Measurements from ENCODE around the gene PCDHGA1.
"Not testable (repeated sequence)": the region's sequence is repeated elsewhere in the genome, so short reads cannot be mapped to it uniquely, and the experiment has no call there.

The PCDHGA1 gene

DNA sequence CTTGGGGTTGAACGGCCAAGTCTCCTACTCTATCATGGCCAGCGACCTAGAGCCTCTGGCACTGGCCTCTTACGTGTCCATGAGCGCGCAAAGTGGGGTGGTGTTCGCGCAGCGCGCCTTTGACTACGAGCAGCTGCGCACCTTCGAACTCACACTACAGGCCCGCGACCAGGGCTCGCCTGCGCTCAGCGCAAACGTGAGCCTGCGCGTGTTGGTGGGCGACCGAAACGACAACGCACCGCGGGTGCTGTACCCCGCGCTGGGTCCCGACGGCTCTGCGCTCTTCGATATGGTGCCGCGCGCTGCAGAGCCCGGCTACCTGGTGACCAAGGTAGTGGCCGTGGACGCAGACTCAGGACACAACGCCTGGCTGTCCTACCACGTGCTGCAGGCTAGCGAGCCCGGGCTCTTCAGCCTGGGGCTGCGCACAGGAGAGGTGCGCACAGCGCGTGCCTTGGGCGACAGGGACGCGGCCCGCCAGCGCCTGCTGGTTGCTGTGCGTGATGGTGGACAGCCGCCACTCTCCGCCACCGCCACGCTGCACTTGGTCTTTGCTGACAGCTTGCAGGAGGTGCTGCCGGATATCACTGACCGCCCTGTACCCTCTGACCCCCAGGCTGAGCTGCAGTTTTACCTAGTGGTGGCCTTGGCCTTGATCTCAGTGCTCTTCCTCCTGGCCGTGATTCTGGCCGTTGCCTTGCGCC lies 69.4 kb downstream of the PCDHGA1 start:
- Histone ChIP-seq H3K36me3 (ENCODE audit: control insufficient read depth, insufficient read depth, low read length) (peaks cover 3% of the 10 kb centered on the region), H3K4me3 (ENCODE audit: low read depth, low read length) (no peak overlapping the region), H3K9me3 (ENCODE audit: control insufficient read depth, insufficient read depth, low read depth, low read length) (peaks cover 65% of the 10 kb centered on the region), H3K27me3 (ENCODE audit: control insufficient read depth, insufficient read depth, low read length) (no peaks in the 10 kb centered on the region), H3K27ac (ENCODE audit: low read depth, low read length) (no peak overlapping the region), H3K9ac (ENCODE audit: low read length) (no peak overlapping the region), H3K4me1 (ENCODE audit: control insufficient read depth, insufficient read depth, low read length) (no peaks in the 10 kb centered on the region)

DNA sequence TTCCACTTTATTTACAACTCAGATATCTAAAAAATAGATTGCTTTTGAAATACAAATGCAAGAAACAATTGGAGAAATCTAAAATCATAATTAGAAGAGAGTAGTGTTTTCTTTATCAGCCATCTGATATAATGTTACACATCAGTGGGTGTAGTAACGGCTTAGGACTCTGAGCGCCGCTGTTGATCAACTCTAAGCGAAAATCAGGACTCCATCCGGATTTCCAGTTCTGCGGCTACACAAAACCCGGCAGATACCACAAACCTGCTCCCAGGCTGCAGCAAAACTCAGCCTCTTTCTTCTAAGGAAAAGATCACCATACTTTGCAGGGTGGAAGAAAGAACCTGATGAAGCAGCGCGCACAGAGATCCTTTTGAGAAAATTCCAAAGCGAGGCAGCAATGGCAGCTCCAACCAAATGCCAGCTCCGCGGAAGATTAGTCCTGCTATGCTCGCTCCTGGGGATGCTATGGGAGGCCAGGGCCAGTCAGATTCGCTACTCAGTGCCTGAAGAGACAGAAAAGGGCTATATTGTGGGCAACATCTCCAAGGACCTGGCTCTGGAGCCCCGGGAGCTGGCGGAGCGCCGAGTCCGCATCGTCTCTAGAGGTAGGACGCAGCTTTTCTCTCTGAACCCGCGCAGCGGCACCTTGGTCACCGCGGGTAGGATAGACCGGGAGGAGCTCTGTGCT lies 72.4 kb downstream of the PCDHGA1 start, which contains the start of gene PCDHGA9:
TSS of gene PCDHGA9 (plus strand) at position 226 of the 691 bp plus-strand sequence. CDS start at position 401, 175 bp downstream.
- no peak within 1 kb of the TSS for H3K9ac ChIP-seq (ENCODE audit: low read length)
- peaks cover 3% of the 10 kb centered on the region for H3K36me3 ChIP-seq (ENCODE audit: control insufficient read depth, insufficient read depth, low read length)
- H3K27ac ChIP-seq (ENCODE audit: low read depth, low read length): no peak within 1 kb of the TSS
- H3K4me3 ChIP-seq (ENCODE audit: low read depth, low read length): no peak within 1 kb of the TSS
- peaks cover 51% of the 10 kb centered on the region for H3K9me3 ChIP-seq (ENCODE audit: control insufficient read depth, insufficient read depth, low read depth, low read length)
- no peaks in the 10 kb centered on the region for H3K27me3 ChIP-seq (ENCODE audit: control insufficient read depth, insufficient read depth, low read length)
- H3K4me1 ChIP-seq (ENCODE audit: control insufficient read depth, insufficient read depth, low read length): no peaks in the 10 kb centered on the region

DNA sequence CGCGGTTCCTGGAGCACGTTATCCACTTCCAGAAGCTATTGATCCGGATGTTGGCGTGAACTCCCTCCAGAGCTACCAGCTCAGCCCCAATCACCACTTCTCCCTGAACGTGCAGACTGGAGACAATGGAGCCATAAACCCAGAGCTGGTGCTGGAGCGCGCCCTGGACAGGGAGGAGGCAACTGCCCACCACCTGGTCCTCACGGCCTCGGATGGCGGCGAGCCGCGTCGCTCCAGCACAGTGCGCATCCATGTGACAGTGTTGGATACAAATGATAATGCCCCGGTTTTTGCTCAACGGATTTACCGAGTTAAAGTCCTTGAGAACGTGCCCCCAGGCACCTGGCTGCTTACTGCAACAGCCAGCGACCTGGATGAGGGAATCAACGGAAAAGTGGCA lies 73.1 kb downstream of the PCDHGA1 start:
- peaks cover 3% of the 10 kb centered on the region for H3K27me3 ChIP-seq (ENCODE audit: control insufficient read depth, insufficient read depth, low read length)
- H3K27ac ChIP-seq (ENCODE audit: low read depth, low read length): no peak overlapping the region
- H3K9me3 ChIP-seq (ENCODE audit: control insufficient read depth, insufficient read depth, low read depth, low read length): peaks cover 48% of the 10 kb centered on the region
- H3K9ac ChIP-seq (ENCODE audit: low read length): no peak overlapping the region
- no peaks in the 10 kb centered on the region for H3K4me1 ChIP-seq (ENCODE audit: control insufficient read depth, insufficient read depth, low read length)
- peaks cover 3% of the 10 kb centered on the region for H3K36me3 ChIP-seq (ENCODE audit: control insufficient read depth, insufficient read depth, low read length)
- H3K4me3 ChIP-seq (ENCODE audit: low read depth, low read length): no peak overlapping the region

DNA sequence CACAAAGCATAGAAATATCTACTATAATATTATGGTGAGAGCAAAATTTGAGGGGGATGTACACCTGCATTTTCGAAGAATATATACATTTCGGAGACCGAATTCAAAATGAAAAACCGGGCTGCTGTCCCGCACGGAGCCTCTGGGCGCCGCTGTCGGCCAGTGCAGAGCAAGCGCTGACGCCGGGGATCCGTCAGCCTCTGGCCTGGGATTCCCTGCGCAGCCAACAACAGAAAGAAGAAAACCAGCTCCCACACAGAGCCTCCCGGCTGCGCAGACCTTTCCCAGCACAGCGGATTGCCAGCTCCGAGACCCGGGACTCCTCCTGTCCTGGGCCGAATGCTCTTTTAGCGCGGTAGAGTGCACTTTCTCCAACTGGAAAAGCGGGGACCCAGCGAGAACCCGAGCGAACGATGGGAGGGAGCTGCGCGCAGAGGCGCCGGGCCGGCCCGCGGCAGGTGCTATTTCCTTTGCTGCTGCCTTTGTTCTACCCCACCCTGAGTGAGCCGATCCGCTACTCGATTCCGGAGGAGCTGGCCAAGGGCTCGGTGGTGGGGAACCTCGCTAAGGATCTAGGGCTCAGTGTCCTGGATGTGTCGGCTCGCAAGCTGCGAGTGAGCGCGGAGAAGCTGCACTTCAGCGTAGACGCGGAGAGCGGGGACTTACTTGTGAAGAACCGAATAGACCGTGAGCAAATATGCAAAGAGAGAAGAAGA lies 77.6 kb downstream of the PCDHGA1 start, which contains the start of gene PCDHGB6:
TSS of gene PCDHGB6 (plus strand) at position 232 of the 716 bp plus-strand sequence. CDS start at position 414, 182 bp downstream.
- H3K9ac ChIP-seq (ENCODE audit: low read length): peak within 1 kb of the TSS; percentile 10
- peaks cover 26% of the 10 kb centered on the region for H3K9me3 ChIP-seq (ENCODE audit: control insufficient read depth, insufficient read depth, low read depth, low read length)
- H3K27me3 ChIP-seq (ENCODE audit: control insufficient read depth, insufficient read depth, low read length): peaks cover 17% of the 10 kb centered on the region
- not testable (repeated sequence) for H3K4me1 ChIP-seq (ENCODE audit: control insufficient read depth, insufficient read depth, low read length); H3K27ac ChIP-seq (ENCODE audit: low read depth, low read length); H3K36me3 ChIP-seq (ENCODE audit: control insufficient read depth, insufficient read depth, low read length)
- H3K4me3 ChIP-seq (ENCODE audit: low read depth, low read length): peak within 1 kb of the TSS; percentile 85

DNA sequence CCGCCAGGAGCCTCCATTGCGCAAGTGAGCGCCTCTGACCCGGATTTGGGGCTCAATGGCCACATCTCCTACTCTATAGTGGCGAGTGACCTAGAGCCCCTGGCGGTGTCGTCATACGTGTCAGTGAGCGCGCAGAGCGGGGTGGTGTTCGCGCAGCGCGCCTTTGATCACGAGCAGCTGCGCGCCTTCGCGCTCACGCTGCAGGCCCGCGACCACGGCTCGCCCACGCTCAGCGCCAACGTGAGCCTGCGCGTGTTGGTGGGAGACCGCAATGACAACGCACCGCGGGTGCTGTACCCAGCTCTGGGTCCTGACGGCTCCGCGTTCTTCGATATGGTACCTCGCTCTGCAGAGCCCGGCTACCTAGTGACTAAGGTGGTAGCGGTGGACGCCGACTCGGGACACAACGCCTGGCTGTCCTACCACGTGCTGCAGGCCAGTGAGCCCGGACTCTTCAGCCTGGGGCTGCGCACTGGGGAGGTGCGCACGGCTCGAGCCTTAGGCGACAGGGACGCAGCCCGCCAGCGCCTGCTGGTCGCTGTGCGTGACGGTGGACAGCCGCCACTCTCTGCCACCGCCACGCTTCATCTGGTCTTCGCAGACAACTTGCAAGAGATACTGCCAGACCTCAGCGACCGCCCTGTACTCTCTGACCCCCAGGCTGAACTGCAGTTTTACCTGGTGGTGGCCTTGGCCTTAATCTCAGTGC lies 79.4 kb downstream of the PCDHGA1 start:
- H3K36me3 ChIP-seq (ENCODE audit: control insufficient read depth, insufficient read depth, low read length): no peaks in the 10 kb centered on the region
- H3K27me3 ChIP-seq (ENCODE audit: control insufficient read depth, insufficient read depth, low read length): peaks cover 17% of the 10 kb centered on the region
- no peak overlapping the region for H3K27ac ChIP-seq (ENCODE audit: low read depth, low read length)
- peaks cover 24% of the 10 kb centered on the region for H3K9me3 ChIP-seq (ENCODE audit: control insufficient read depth, insufficient read depth, low read depth, low read length)
- no peak overlapping the region for H3K9ac ChIP-seq (ENCODE audit: low read length)
- no peak overlapping the region for H3K4me3 ChIP-seq (ENCODE audit: low read depth, low read length)
- no peaks in the 10 kb centered on the region for H3K4me1 ChIP-seq (ENCODE audit: control insufficient read depth, insufficient read depth, low read length)

DNA sequence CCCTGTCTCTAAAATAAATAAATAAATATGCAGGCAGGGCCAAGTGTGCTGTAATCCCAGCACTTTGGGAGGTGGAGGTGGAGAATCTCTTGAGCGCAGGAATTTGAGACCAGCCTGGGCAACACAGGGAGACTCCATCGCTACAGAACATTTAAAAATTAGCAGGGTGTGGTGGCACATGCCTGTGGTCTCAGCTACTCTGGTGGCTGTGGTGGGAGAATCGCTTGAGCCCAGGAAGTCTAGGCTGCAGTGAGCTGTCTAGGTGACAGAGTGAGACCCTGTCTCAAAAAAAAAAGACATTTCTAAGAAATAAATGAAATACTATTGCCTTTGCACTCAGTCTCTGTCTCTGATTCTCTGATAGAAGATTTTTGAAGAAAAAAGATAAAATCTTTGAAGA lies 81.3 kb downstream of the PCDHGA1 start:
- Histone ChIP-seq H3K9ac (ENCODE audit: low read length) (no peak overlapping the region), H3K4me1 (ENCODE audit: control insufficient read depth, insufficient read depth, low read length) (no peaks in the 10 kb centered on the region), H3K27ac (ENCODE audit: low read depth, low read length) (no peak overlapping the region), H3K4me3 (ENCODE audit: low read depth, low read length) (no peak overlapping the region), H3K27me3 (ENCODE audit: control insufficient read depth, insufficient read depth, low read length) (peaks cover 17% of the 10 kb centered on the region), H3K36me3 (ENCODE audit: control insufficient read depth, insufficient read depth, low read length) (no peaks in the 10 kb centered on the region), H3K9me3 (ENCODE audit: control insufficient read depth, insufficient read depth, low read depth, low read length) (peaks cover 25% of the 10 kb centered on the region)

DNA sequence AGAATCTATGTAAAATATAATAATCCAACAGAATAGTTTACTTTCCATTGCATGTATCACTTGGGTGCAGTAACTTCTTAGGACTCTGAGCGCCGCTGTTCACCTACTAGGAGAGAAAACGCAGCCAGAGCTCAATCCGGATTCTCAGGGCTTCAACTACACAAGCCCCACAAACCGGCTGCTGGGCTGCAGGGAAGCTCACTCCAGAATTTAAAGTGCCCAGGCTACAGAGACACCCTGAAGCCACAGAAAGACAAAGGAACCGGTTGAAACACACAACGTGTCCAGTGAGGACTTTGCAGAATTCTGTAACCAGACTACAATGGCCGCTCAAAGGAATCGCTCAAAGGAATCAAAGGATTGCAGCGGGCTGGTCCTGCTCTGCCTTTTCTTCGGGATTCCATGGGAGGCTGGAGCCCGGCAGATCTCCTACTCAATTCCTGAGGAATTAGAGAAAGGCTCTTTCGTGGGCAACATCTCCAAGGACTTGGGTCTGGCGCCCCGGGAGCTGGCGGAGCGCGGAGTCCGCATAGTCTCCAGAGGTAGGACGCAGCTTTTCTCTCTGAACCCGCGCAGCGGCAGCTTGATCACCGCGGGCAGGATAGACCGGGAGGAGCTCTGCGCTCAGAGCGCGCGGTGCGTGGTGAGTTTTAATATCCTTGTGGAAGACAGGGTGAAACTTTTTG lies 82.7 kb downstream of the PCDHGA1 start, which contains the start of gene PCDHGA10:
TSS of gene PCDHGA10 (plus strand) at position 134 of the 686 bp plus-strand sequence. CDS start at position 323, 189 bp downstream.
- Histone ChIP-seq H3K4me3 (ENCODE audit: low read depth, low read length) (peak within 1 kb of the TSS; percentile 69), H3K27me3 (ENCODE audit: control insufficient read depth, insufficient read depth, low read length) (peaks cover 18% of the 10 kb centered on the region), H3K9me3 (ENCODE audit: control insufficient read depth, insufficient read depth, low read depth, low read length) (peaks cover 25% of the 10 kb centered on the region), H3K27ac (ENCODE audit: low read depth, low read length) (no peak within 1 kb of the TSS), H3K36me3 (ENCODE audit: control insufficient read depth, insufficient read depth, low read length) (no peaks in the 10 kb centered on the region), H3K4me1 (ENCODE audit: control insufficient read depth, insufficient read depth, low read length) (no peaks in the 10 kb centered on the region), H3K9ac (ENCODE audit: low read length) (peak within 1 kb of the TSS; percentile 52)

DNA sequence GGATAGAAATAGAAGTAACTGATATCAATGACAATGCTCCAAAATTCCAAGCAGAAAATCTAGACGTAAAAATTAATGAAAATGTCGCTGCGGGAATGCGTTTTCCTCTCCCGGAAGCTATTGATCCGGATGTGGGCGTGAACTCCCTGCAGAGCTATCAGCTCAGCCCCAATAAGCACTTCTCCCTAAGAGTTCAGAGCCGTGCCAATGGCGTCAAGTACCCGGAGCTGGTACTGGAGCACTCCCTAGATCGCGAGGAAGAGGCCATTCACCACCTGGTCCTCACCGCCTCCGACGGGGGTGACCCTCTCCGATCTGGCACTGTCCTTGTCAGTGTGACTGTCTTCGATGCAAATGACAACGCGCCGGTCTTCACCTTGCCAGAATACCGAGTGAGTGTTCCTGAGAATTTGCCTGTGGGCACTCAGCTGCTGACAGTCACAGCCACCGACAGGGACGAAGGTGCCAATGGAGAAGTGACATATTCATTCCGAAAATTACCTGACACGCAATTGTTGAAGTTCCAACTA lies 83.3 kb downstream of the PCDHGA1 start:
- H3K9me3 ChIP-seq (ENCODE audit: control insufficient read depth, insufficient read depth, low read depth, low read length): peaks cover 29% of the 10 kb centered on the region
- H3K36me3 ChIP-seq (ENCODE audit: control insufficient read depth, insufficient read depth, low read length): no peaks in the 10 kb centered on the region

DNA sequence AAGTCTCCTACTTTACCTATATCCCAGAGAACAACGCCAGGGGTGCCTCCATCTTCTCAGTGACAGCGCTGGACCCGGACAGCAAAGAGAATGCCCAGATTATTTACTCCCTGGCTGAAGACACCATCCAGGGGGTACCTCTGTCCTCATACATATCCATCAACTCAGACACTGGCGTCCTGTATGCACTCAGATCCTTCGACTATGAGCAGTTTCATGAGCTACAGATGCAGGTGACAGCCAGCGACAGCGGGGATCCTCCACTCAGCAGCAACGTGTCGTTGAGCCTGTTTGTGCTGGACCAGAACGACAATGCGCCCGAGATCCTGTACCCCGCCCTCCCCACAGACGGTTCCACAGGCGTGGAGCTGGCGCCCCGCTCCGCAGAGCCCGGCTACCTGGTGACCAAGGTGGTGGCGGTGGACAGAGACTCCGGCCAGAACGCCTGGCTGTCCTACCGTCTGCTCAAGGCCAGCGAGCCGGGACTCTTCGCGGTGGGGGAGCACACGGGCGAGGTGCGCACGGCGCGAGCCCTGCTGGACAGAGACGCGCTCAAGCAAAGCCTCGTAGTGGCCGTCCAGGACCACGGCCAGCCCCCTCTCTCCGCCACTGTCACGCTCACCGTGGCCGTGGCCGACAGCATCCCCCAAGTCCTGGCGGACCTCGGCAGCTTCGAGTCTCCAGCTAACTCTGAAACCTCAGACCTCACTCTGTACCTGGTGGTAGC lies 84.4 kb downstream of the PCDHGA1 start:
- H3K36me3 ChIP-seq (ENCODE audit: control insufficient read depth, insufficient read depth, low read length); H3K27ac ChIP-seq (ENCODE audit: low read depth, low read length); H3K4me3 ChIP-seq (ENCODE audit: low read depth, low read length); H3K9ac ChIP-seq (ENCODE audit: low read length); H3K4me1 ChIP-seq (ENCODE audit: control insufficient read depth, insufficient read depth, low read length): not testable (repeated sequence)
- peaks cover 37% of the 10 kb centered on the region for H3K9me3 ChIP-seq (ENCODE audit: control insufficient read depth, insufficient read depth, low read depth, low read length)
- peaks cover 15% of the 10 kb centered on the region for H3K27me3 ChIP-seq (ENCODE audit: control insufficient read depth, insufficient read depth, low read length)

More for the DNA sequence above, 83.3 kb downstream of the PCDHGA1 start:
- no peak overlapping the region for H3K27ac ChIP-seq (ENCODE audit: low read depth, low read length)
- H3K27me3 ChIP-seq (ENCODE audit: control insufficient read depth, insufficient read depth, low read length): peaks cover 19% of the 10 kb centered on the region
- peak overlapping the region; percentile 52 for H3K9ac ChIP-seq (ENCODE audit: low read length)
- peak overlapping the region; percentile 69 for H3K4me3 ChIP-seq (ENCODE audit: low read depth, low read length)
- no peaks in the 10 kb centered on the region for H3K4me1 ChIP-seq (ENCODE audit: control insufficient read depth, insufficient read depth, low read length)
